GM12878 (cell line): ENCODE data around the gene KCTD17. TPM values are rescaled to one million over a fixed set of nuclear protein-coding genes. Genes with fewer than 3 reads are reported as not detected.

Experiments used
- ATAC-seq: fragments of 200-7000 bp; cut with Tn5 transposase; 3 replicates; pipeline ENCODE4 v1.9.1; 2020; ENCODE audit warnings: mild to moderate bottlenecking, moderate library complexity
- BruUV-seq: library from RNA; stranded (reverse); fragments of 400-500 nt; replicated peaks from 2 replicates; lab custom pipeline; 2021; lab: Mats Ljungman, UMichigan
- CTCF ChIA-PET: fragments of 300-600 bp; sonication (Branson Sonifier 250); formaldehyde crosslinking; extraction: SDS; loops from one replicate; lab custom pipeline; 2021; ENCODE audit warnings: inconsistent platforms; lab: Yijun Ruan, JAX
- POLR2A ChIA-PET: fragments of 350-600 bp; formaldehyde crosslinking; extraction: SDS; loops from one replicate; lab custom pipeline; 2021; ENCODE audit warnings: inconsistent platforms; lab: Charles Lee
- RAD21 ChIA-PET: fragments of 300-600 bp; sonication (Branson Sonifier 250); formaldehyde crosslinking; loops from one replicate; lab custom pipeline; 2023; ENCODE audit warnings: antibody characterized with exemption; ENCODE audit not compliant: unreplicated experiment; lab: Charles Lee
- SMC1A ChIA-PET: fragments of 300-600 bp; sonication (Branson Sonifier 250); formaldehyde crosslinking; loops from one replicate; lab custom pipeline; 2023; ENCODE audit not compliant: unreplicated experiment, uncharacterized antibody; lab: Charles Lee
- DNase-seq: peaks from one replicate; pipeline ENCODE4 v3.0.0-alpha.2; 2011; ENCODE audit warnings: low read depth, low spot score
- FAIRE-seq: peaks from 3 replicates; lab custom pipeline; 2011; peaks lifted over from hg19 to GRCh38; lab: Jason Lieb, UNC
- H2AFZ ChIP-seq: 2 replicates; pipeline ENCODE4 v1.6.0; 2011; ENCODE audit warnings: low read depth, low read length, control low read depth; ENCODE audit not compliant: control insufficient read depth
- H3K27ac ChIP-seq: 2 replicates; pipeline ENCODE4 v1.5.1; 2011; ENCODE audit warnings: control low read depth; ENCODE audit not compliant: control insufficient read depth, insufficient read depth
- H3K27me3 ChIP-seq, 2 experiments: replicated peaks in 1 of 2; 2 replicates each; pipeline versions ENCODE4 v1.6.0 to v1.6.1; 2011; ENCODE audit warnings: low read length in 1 of 2; ENCODE audit not compliant: control insufficient read depth in 2 of 2, insufficient read depth in 2 of 2
- H3K36me3 ChIP-seq, 2 experiments: 2 replicates each; pipeline ENCODE4 v1.5.1; 2011; ENCODE audit warnings: low read length in 1 of 2; ENCODE audit not compliant: control insufficient read depth in 2 of 2, insufficient read depth in 2 of 2
- H3K4me1 ChIP-seq: 2 replicates; pipeline ENCODE4 v1.6.1; 2011; ENCODE audit warnings: mild to moderate bottlenecking, low read length, moderate library complexity, mixed read lengths; ENCODE audit not compliant: control insufficient read depth, insufficient read depth
- H3K4me2 ChIP-seq: 2 replicates; pipeline ENCODE4 v1.6.0; 2011; ENCODE audit warnings: control low read depth; ENCODE audit not compliant: control insufficient read depth, insufficient read depth
- H3K4me3 ChIP-seq: fragments of 200-600 bp; sonication (generic); 2 replicates; pipeline ENCODE4 v1.5.1; 2016
- H3K79me2 ChIP-seq: 2 replicates; pipeline ENCODE4 v1.6.0; 2011; ENCODE audit warnings: low read length; ENCODE audit not compliant: control insufficient read depth, insufficient read depth
- H3K9ac ChIP-seq: 2 replicates; pipeline ENCODE4 v1.8.0; 2011; ENCODE audit warnings: low read length, control low read depth, mixed read lengths; ENCODE audit not compliant: control insufficient read depth, insufficient read depth
- H3K9me3 ChIP-seq: replicated peaks from 3 replicates; pipeline ENCODE4 v1.5.1; 2011; ENCODE audit warnings: mild to moderate bottlenecking, low read length; ENCODE audit not compliant: control insufficient read depth, insufficient read depth
- H4K20me1 ChIP-seq: 2 replicates; pipeline ENCODE4 v1.6.0; 2011; ENCODE audit not compliant: control insufficient read depth, insufficient read depth
- BRCA1 ChIP-seq: IDR thresholded peaks from 2 replicates; pipeline ENCODE4 v1.6.1; 2011; ENCODE audit warnings: low read depth, low read length, improper control_type of control experiment
- CBFB ChIP-seq: IDR thresholded peaks from 2 replicates; pipeline ENCODE4 v1.6.1; 2016; ENCODE audit warnings: antibody characterized with exemption, low read depth
- CBX3 ChIP-seq: fragments of 200-600 bp; sonication (generic); IDR thresholded peaks from 2 replicates; pipeline ENCODE4 v1.6.1; 2016; ENCODE audit warnings: low read depth, borderline replicate concordance
- CHD1 ChIP-seq: IDR thresholded peaks from 2 replicates; pipeline ENCODE4 v1.6.1; 2012; ENCODE audit warnings: low read depth, low read length, improper control_type of control experiment
- GABPA ChIP-seq: IDR thresholded peaks from 2 replicates; pipeline ENCODE4 v1.6.1; 2014; ENCODE audit warnings: antibody characterized with exemption, low read depth, mild to moderate bottlenecking, inconsistent platforms
- HDAC6 ChIP-seq: fragments of 200-600 bp; sonication (generic); IDR thresholded peaks from one replicate; pipeline ENCODE4 v1.8.0; 2017; ENCODE audit warnings: antibody characterized with exemption; ENCODE audit not compliant: unreplicated experiment
- NFYA ChIP-seq: IDR thresholded peaks from 2 replicates; pipeline ENCODE4 v1.6.1; 2011; ENCODE audit warnings: low read depth, mild to moderate bottlenecking, low read length, improper control_type of control experiment, borderline replicate concordance
- RB1 ChIP-seq: fragments of 450-650 bp; formaldehyde crosslinking; IDR thresholded peaks from 2 replicates; pipeline ENCODE4 v1.6.1; 2017; ENCODE audit warnings: mild to moderate bottlenecking, borderline replicate concordance
- YY1 ChIP-seq: IDR thresholded peaks from 2 replicates; pipeline ENCODE4 v1.6.1; 2011; ENCODE audit warnings: low read depth, mild to moderate bottlenecking, low read length
- ZNF217 ChIP-seq: fragments of 450-650 bp; IDR thresholded peaks from 2 replicates; pipeline ENCODE4 v1.6.1; 2017; ENCODE audit warnings: antibody characterized with exemption, mild to moderate bottlenecking
- ZSCAN29 ChIP-seq: fragments of 450-650 bp; IDR thresholded peaks from 2 replicates; pipeline ENCODE4 v1.6.1; 2017; ENCODE audit warnings: mild to moderate bottlenecking, moderate library complexity
- WGBS: methylation state at CpG from one replicate; pipeline ENCODE4 v1.1.6; 2016; ENCODE audit warnings: low lambda C conversion rate; ENCODE audit not compliant: insufficient replicate concordance, insufficient coverage; ENCODE audit errors: missing lambda C conversion rate; 5-methylcytosine and 5-hydroxymethylcytosine counted together
- in situ Hi-C: fragments of 300-500 bp; cut with MboI; formaldehyde crosslinking; loops from 9 replicates; pipeline ENCODE4 v1.14.3; 2018; ENCODE audit warnings: mixed read lengths
- intact Hi-C: fragments of 100-400 bp; cut with micrococcal nuclease; formaldehyde crosslinking; loops from one replicate; pipeline ENCODE4 v1.14.2; 2022; ENCODE audit not compliant: unreplicated experiment
- polyA plus RNA-seq, 11 experiments: library from polyadenylated mRNA; depleted of rRNA in 4 of 11; unstranded in 6 of 11; stranded (reverse) in 5 of 11; fragments of >200 nt; fragmentation: Nextera tagmentation in 4 of 11; fragmentation: Illumina TruSeq in 1 of 11; extraction: Ambion mirVana in 4 of 11; extraction: Trizol in 1 of 11; gene quantifications; 1 replicate in 1 of 11; 2 replicates in 10 of 11; pipeline versions ENCODE4 v1.2.1 to v1.2.3, GENCODE V29; 2011 to 2016; ENCODE audit warnings: inconsistent platforms in 2 of 11, missing spikeins in 2 of 11, low read depth in 1 of 11
- total RNA-seq, 4 experiments: library from RNA; depleted of rRNA in 3 of 4; stranded (reverse); fragments of >200 nt in 3 of 4; fragmentation: Illumina TruSeq in 1 of 4; extraction: Trizol in 1 of 4; gene quantifications; 2 replicates each; pipeline versions ENCODE4 v1.2.1 to v1.2.3, GENCODE V29; 2013 to 2021
- TF ChIP-seq, protein P1 (sequence below): IDR thresholded peaks from 2 replicates; pipeline ENCODE4 v1.6.1; 2012; ENCODE audit warnings: low read depth, low read length, improper control_type of control experiment

KCTD17 gene
- total and polyA plus RNA-seq, 10 of the 15 experiments (the other 5 are each of a cell fraction or from before 2014, with no cell fraction given), result 0.16 to 18.4 (median 10.1) TPM; not detected in 1

DNA sequence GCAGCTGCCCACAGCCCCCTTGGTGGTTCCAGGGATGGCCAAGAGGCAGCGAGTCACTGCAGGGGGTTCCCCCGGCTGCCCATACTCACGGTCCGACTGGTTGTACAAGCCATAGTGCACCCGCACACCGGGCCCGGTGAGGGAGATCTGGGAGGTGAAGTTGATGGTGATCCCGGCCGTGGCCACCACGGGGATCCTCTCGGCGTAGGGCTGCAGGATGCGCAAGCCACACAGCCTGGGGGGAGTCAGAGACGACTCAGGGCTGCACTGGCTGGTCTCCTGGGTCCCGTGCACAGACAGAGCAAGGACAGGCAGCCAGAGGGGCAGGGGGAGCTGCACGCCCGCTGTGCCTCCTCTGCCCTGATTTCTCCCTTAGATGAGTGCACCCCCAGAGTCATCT, 23.5 kb downstream of the KCTD17 start:
- SMC1A ChIA-PET, result no interaction called here

More for the DNA sequence above, 23.5 kb downstream of the KCTD17 start:
- no peaks in the 10 kb centered on the region for H3K79me2 ChIP-seq
- peaks cover 0 to 3% of the 10 kb centered on the region in 2 experiments; a peak in 2 of 4 replicates for H3K27me3 ChIP-seq
- intact Hi-C loops (loop anchor here (5.0 kb wide), 1 partner anchor 72 kb away; the partner anchor contains the start of gene IL2RB), in situ Hi-C loops (no loop called here)
- peaks cover 10% of the 10 kb centered on the region for H3K4me1 ChIP-seq
- H3K9me3 ChIP-seq, result no peaks in the 10 kb centered on the region
- H3K4me2 ChIP-seq, result no peak overlapping the region
- no peak overlapping the region for H2AFZ ChIP-seq
- no peak overlapping the region for H3K4me3 ChIP-seq
- BruUV-seq, result no TSS peak
- H3K27ac ChIP-seq, result no peak overlapping the region
- WGBS, result 37% methylated on average over 17 of the region's 17 CpGs
- DNase-seq (no peak), FAIRE-seq (no peak), ATAC-seq (peak; percentile 13; the same call in 1 of the 3 replicates)
- POLR2A ChIA-PET, result interaction anchor here (0.7 kb wide), 1 partner anchor 174 kb away, joined by 3 read pairs; no protein-coding TSS in a partner anchor
- RAD21 ChIA-PET, result no interaction called here
- no peak overlapping the region for H3K9ac ChIP-seq
- no peaks in the 10 kb centered on the region for H4K20me1 ChIP-seq
- CTCF ChIA-PET, result no interaction called here
- H3K36me3 ChIP-seq, result no peaks in the 10 kb centered on the region
- no peak for TF ChIP-seq HDAC6
- no peak for TF ChIP-seq BRCA1
- TF ChIP-seq, protein P1, sequence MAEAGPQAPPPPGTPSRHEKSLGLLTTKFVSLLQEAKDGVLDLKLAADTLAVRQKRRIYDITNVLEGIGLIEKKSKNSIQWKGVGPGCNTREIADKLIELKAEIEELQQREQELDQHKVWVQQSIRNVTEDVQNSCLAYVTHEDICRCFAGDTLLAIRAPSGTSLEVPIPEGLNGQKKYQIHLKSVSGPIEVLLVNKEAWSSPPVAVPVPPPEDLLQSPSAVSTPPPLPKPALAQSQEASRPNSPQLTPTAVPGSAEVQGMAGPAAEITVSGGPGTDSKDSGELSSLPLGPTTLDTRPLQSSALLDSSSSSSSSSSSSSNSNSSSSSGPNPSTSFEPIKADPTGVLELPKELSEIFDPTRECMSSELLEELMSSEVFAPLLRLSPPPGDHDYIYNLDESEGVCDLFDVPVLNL, result no peak
- TF ChIP-seq GABPA, result no peak
- no peak for TF ChIP-seq NFYA
- TF ChIP-seq CBFB, result no peak
- no peak for TF ChIP-seq RB1
- TF ChIP-seq ZSCAN29, result no peak
- TF ChIP-seq YY1, result no peak
- TF ChIP-seq CBX3, result no peak
- TF ChIP-seq CHD1, result no peak
- no peak for TF ChIP-seq ZNF217
